ENCODE results near the gene INAFM2.

INAFM2 gene

DNA sequence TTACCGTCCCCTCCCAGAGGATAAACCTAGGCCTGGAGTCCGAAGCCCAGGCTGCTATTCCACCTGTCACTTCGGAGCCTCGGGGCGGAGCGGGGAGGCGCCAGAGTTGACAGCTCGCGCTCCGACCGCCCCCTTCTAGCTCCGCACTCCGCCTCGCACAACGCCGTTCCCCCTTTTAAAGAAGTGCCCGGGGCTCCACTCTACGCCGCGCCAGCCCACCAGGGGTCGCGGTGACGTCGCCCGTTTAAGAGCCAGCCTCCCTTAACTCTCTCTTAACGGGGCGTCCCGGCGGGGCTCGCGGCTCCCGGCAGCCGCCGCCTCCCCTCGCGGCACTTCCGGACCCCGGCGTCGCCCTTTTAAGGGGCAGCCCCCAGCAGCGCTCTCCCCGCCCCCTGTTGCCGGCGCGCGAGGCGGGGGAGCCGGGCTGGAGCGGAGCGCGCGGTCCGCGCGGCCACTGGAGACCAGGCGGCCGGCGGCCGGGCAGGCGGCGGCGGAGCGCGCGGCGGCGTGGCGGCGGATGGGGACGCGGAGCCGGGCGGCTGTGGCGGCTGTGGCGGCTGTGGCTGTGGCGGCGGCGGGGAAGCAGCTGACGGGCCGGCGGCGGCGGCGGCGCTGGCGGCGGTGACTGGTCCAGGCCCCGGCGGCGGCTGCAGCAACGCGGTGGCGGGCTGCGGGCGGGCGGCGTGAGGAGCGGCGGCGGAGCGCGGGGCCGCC is at the start of gene INAFM2:
TSS of gene INAFM2 (plus strand) at position 454 of the 714 bp plus-strand sequence. CDS start 364 bp downstream, outside the sequence.
- H3K4me3 ChIP-seq (ENCODE audit: low read length) = peak within 1 kb of the TSS; percentile 53
- peak; percentile 87 for DNase-seq (ENCODE audit: low read depth)
- TF ChIP-seq, protein P1, sequence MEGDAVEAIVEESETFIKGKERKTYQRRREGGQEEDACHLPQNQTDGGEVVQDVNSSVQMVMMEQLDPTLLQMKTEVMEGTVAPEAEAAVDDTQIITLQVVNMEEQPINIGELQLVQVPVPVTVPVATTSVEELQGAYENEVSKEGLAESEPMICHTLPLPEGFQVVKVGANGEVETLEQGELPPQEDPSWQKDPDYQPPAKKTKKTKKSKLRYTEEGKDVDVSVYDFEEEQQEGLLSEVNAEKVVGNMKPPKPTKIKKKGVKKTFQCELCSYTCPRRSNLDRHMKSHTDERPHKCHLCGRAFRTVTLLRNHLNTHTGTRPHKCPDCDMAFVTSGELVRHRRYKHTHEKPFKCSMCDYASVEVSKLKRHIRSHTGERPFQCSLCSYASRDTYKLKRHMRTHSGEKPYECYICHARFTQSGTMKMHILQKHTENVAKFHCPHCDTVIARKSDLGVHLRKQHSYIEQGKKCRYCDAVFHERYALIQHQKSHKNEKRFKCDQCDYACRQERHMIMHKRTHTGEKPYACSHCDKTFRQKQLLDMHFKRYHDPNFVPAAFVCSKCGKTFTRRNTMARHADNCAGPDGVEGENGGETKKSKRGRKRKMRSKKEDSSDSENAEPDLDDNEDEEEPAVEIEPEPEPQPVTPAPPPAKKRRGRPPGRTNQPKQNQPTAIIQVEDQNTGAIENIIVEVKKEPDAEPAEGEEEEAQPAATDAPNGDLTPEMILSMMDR (IDR thresholded peaks at IDR 0.05; ENCODE audit: insufficient read depth, low read depth, low read length, missing control alignments) = peak; percentile 24

DNA sequence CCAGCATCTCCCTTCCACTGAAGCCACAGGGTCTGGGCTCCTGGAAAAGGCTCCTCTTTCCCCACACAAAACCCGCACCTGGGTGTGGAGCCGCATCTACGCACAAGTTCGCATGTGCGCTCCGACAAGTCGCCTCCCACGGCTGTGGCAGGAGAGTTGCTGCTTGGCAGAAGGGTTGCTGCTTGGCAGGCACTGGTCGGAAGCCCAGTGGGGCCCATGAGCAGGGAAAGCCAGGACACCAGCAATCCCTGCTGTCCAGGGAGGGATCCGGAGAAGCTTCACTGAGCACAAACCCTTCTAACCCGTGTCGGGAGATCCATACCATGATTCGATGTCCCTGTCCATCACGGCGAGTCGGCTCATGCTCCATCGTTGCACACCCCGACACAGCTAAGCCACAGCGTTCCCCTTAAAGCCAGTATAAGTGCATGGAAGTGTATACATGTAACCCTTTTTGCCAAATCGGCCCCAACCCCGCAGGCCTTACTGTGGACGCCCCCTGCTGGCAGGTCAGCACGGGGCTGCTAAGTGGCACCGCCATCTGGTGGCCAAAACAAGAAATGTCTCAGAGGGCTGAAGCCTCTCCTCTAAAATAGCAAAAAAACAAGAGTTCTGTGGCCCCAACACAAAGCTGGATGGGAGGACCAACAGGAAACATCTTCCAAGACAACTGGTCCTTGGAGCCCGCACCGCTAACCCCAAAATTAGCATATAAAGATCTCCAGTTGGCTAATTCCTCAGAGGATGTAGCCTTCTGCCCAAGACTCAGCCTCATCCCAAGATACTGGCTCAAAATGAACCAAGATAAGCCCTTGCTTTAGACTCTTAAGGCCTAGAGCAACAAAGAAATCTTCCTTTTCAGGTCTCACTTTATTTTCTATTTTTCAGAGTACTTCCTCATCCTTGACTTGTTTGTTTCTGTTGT is 48.9 kb upstream of the INAFM2 start:
- no peak overlapping the region for H3K4me3 ChIP-seq (ENCODE audit: low read length)
- DNase-seq (ENCODE audit: low read depth) = peak; percentile 81
- TF ChIP-seq, protein P1 (IDR thresholded peaks at IDR 0.05; ENCODE audit: insufficient read depth, low read depth, low read length, missing control alignments) = peak; percentile 100

DNA sequence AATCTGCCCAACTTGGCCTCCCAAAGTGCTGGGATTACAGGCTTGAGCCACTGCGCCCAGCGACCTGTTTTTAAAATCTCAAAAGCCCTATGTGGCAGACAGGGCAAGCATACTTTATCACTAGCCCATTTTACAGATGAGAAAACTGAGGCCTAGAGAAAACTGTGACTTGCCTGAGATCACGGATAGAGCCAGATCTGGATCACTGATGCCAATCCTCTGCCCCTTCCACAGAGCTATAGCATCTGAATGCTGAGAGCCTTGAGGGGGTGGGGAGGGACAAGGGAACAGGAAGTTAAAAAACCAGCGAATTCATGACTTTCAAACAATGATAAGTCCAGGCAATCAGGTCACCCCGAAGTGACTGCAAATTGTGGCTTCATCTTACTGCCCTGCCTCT is 48.0 kb upstream of the INAFM2 start:
- no peak for DNase-seq (ENCODE audit: low read depth)
- TF ChIP-seq, protein P1 (IDR thresholded peaks at IDR 0.05; ENCODE audit: insufficient read depth, low read depth, low read length, missing control alignments) = no peak
- H3K4me3 ChIP-seq (ENCODE audit: low read length) = no peak overlapping the region

DNA sequence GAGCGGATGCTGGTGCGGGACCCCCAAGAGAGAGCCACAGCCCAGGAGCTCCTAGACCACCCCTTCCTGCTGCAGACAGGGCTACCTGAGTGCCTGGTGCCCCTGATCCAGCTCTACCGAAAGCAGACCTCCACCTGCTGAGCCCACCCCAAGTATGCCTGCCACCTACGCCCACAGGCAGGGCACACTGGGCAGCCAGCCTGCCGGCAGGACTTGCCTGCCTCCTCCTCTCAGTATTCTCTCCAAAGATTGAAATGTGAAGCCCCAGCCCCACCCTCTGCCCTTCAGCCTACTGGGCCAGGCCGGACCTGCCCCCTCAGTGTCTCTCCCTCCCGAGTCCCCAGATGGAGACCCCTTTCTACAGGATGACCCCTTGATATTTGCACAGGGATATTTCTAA is 47.5 kb upstream of the INAFM2 start:
- no peak overlapping the region for H3K4me3 ChIP-seq (ENCODE audit: low read length)
- TF ChIP-seq, protein P1 (IDR thresholded peaks at IDR 0.05; ENCODE audit: insufficient read depth, low read depth, low read length, missing control alignments) = no peak
- no peak for DNase-seq (ENCODE audit: low read depth)

DNA sequence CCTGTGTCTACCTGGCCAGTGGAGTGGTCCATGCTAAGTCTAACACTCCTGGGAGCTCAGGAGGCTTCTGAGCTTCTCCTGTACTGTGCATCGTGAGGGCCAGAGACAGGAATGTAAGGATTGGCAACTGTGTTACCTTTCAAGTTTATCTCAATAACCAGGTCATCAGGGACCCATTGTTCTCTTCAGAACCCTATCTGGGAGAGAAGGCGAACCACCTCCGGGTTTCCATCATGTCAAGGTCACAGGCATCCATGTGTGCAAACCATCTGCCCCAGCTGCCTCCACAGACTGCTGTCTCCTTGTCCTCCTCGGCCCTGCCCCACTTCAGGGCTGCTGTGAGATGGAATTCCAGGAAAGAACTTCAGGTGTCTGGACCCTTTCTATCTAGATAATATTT is 46.6 kb upstream of the INAFM2 start:
- no peak overlapping the region for H3K4me3 ChIP-seq (ENCODE audit: low read length)
- TF ChIP-seq, protein P1 (IDR thresholded peaks at IDR 0.05; ENCODE audit: insufficient read depth, low read depth, low read length, missing control alignments) = no peak
- no peak for DNase-seq (ENCODE audit: low read depth)

DNA sequence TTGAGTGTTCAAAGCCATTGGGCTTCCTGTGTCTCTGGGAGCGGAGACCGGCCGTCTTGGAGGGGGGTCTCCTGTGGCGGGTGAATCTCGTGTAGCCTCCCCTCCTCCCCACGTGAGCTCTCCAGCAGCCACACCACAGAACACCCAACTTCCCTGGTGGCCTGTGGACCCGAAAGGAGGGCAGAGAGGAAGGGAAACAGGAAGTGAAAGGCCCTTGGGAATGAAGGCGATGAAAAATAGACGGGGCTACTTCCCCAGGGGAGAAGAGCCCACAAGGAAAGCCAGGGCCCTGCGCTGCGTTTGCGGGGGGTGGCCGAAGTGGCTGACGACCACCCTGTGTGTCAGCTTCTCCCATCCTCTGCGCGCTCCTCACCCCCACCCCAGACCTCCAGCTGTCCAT is 46.0 kb upstream of the INAFM2 start:
- H3K4me3 ChIP-seq (ENCODE audit: low read length) = no peak overlapping the region

More for the DNA sequence above, 46.0 kb upstream of the INAFM2 start:
- TF ChIP-seq, protein P1 (IDR thresholded peaks at IDR 0.05; ENCODE audit: insufficient read depth, low read depth, low read length, missing control alignments) = no peak
- DNase-seq (ENCODE audit: low read depth) = no peak
